CD4-positive, CD25-positive, alpha-beta regulatory T cell (primary cell): Measurements from ENCODE around the gene PLA2G6. TPM values are rescaled to one million over a fixed set of nuclear protein-coding genes. Genes with fewer than 3 reads are reported as not detected.

ENCODE experiments used
- ATAC-seq, 2 donors: fragments of 150-1000 bp; cut with Tn5 transposase; one replicate each; pipeline ENCODE4 v1.10.0; 2021; ENCODE audit warnings: low read depth in 2 of 2, moderate number of reproducible peaks in 2 of 2, moderate library complexity in 1 of 2
- DNase-seq, 3 donors: peaks; one replicate each; pipeline versions ENCODE4 v3.0.0 to v3.0.0-alpha.2; 2012 to 2022; ENCODE audit warnings: mixed read lengths in 1 of 3
- H3K27ac ChIP-seq: one replicate; pipeline ENCODE4 v1.7.0; 2013; ENCODE audit warnings: mild to moderate bottlenecking, low read length; ENCODE audit not compliant: insufficient read depth, poor library complexity, severe bottlenecking
- H3K27me3 ChIP-seq: one replicate; pipeline ENCODE4 v1.7.0; 2013; ENCODE audit warnings: low read length; ENCODE audit not compliant: control insufficient read depth, insufficient read depth
- H3K36me3 ChIP-seq: one replicate; pipeline ENCODE4 v1.7.0; 2013; ENCODE audit warnings: mild to moderate bottlenecking, low read length, moderate library complexity; ENCODE audit not compliant: control insufficient read depth, insufficient read depth
- H3K4me1 ChIP-seq: 2 replicates; pipeline ENCODE4 v1.7.0; 2013; ENCODE audit warnings: mild to moderate bottlenecking, low read length; ENCODE audit not compliant: insufficient read depth, control insufficient read depth, poor library complexity, severe bottlenecking
- H3K4me3 ChIP-seq: one replicate; pipeline ENCODE4 v1.7.0; 2013; ENCODE audit warnings: low read depth, mild to moderate bottlenecking, low read length, moderate library complexity
- H3K9me3 ChIP-seq, 2 experiments: 1 replicate in 1 of 2; 2 replicates in 1 of 2; pipeline ENCODE4 v1.7.0; 2013; ENCODE audit warnings: low read length in 2 of 2, mild to moderate bottlenecking in 1 of 2, moderate library complexity in 1 of 2; ENCODE audit not compliant: control insufficient read depth in 2 of 2
- H3K27ac Mint-ChIP-seq, 3 donors: one replicate each; pipeline ENCODE4 v1.8.0; 2020 to 2022; ENCODE audit warnings: mild to moderate bottlenecking in 3 of 3, mixed read lengths in 3 of 3, moderate library complexity in 2 of 3
- H3K27me3 Mint-ChIP-seq: one replicate; pipeline ENCODE4 v1.8.0; 2022; ENCODE audit warnings: mild to moderate bottlenecking, mixed read lengths
- H3K36me3 Mint-ChIP-seq: one replicate; pipeline ENCODE4 v1.8.0; 2020; ENCODE audit warnings: mixed read lengths
- H3K4me1 Mint-ChIP-seq, 4 donors: one replicate each; pipeline ENCODE4 v1.8.0; 2020 to 2022; ENCODE audit warnings: mixed read lengths in 4 of 4, mild to moderate bottlenecking in 1 of 4
- H3K4me3 Mint-ChIP-seq, 4 donors: one replicate each; pipeline ENCODE4 v1.8.0; 2020 to 2022; ENCODE audit warnings: mild to moderate bottlenecking in 4 of 4, mixed read lengths in 4 of 4, moderate library complexity in 3 of 4
- H3K9me3 Mint-ChIP-seq, 7 donors: one replicate each; pipeline ENCODE4 v1.8.0; 2020 to 2022; ENCODE audit warnings: mixed read lengths in 7 of 7, mild to moderate bottlenecking in 3 of 7, moderate library complexity in 2 of 7
- polyA plus RNA-seq, 4 donors: library from polyadenylated mRNA; unstranded; fragments of 300-500 nt; fragmentation: Illumina TruSeq; gene quantifications; one replicate each; pipeline ENCODE4 v1.2.3, GENCODE V29; 2021
- total RNA-seq: library from RNA; stranded (reverse); gene quantifications from one replicate; pipeline ENCODE4 v1.2.3, GENCODE V29; 2022

The PLA2G6 gene
- total and polyA plus RNA-seq, 5 donors from 2014 or later = 2.6 to 137 (median 5.5) TPM

DNA sequence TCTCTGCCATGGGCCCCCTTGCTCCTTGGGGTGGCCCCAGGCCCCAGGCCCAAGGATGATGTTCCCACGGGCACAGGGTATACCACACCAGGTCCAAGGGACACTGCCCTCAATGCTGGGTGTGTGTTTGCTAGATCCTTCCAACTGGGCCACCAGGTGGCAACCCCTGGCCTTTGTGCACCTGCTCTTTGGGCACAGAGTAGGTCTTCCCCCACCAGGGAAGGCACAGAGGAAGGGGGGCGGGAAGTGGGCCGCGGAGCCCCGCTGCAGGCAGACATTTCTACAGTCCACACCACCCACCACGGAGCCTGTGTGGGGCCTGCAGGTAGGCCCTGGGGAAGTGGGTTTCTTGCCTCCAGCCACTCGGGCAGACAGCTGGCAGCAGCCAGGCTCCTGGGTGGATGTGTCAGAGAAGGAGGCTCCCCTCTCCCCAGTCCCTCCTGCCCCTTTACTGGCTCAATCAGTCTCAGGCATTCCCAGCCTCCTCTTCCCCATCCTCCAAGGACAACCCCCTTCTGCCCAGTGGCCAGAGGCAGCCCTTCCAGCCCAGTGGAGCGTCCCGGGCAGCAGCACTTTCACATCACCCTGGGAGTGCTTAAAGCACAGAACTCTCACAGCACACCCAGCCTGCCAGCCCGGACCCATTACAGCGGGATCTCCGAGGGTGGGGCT is 41.8 kb upstream of the PLA2G6 start:
- Mint-ChIP-seq H3K4me3 (no peak overlapping the region), H3K4me1 (peaks cover 5 to 18% (median 6%) of the 10 kb centered on the region in 4 donors), H3K36me3 (peaks cover 11% of the 10 kb centered on the region), H3K27me3 (no peaks in the 10 kb centered on the region), H3K27ac (no peak overlapping the region), H3K9me3 (no peaks in the 10 kb centered on the region)
- H3K4me1 ChIP-seq = peaks cover 10% of the 10 kb centered on the region
- no peak overlapping the region for H3K4me3 ChIP-seq
- no peaks in the 10 kb centered on the region for H3K27me3 ChIP-seq
- H3K36me3 ChIP-seq = peaks cover 2% of the 10 kb centered on the region
- no peak overlapping the region for H3K27ac ChIP-seq
- DNase-seq (no peak), ATAC-seq (no peak)
- H3K9me3 ChIP-seq = no peaks in the 10 kb centered on the region

- no peak overlapping the region for H3K27ac ChIP-seq
- no peaks in the 10 kb centered on the region for H3K27me3 ChIP-seq
- peaks cover 14% of the 10 kb centered on the region for H3K4me1 ChIP-seq
- ATAC-seq = no peak
- no peaks in the 10 kb centered on the region for H3K9me3 ChIP-seq
- H3K27me3 Mint-ChIP-seq = no peaks in the 10 kb centered on the region
- no peak overlapping the region for H3K27ac Mint-ChIP-seq
- H3K4me1 Mint-ChIP-seq = peaks cover 5 to 24% (median 6%) of the 10 kb centered on the region in 4 donors
- DNase-seq = no peak
- no peaks in the 10 kb centered on the region for H3K9me3 Mint-ChIP-seq
- H3K36me3 Mint-ChIP-seq = peaks cover 11% of the 10 kb centered on the region
- H3K4me3 ChIP-seq = no peak overlapping the region
- H3K36me3 ChIP-seq = peaks cover 2% of the 10 kb centered on the region
- no peak overlapping the region for H3K4me3 Mint-ChIP-seq
Observed at GRCh38 chr22:38222797-38223119, 41.1 kb upstream of the PLA2G6 start.

GRCh38 chr22:38221908-38222796 is 40.5 kb upstream of the PLA2G6 start:
- no peak overlapping the region for H3K27ac Mint-ChIP-seq
- H3K36me3 Mint-ChIP-seq = peaks cover 11% of the 10 kb centered on the region

DNA sequence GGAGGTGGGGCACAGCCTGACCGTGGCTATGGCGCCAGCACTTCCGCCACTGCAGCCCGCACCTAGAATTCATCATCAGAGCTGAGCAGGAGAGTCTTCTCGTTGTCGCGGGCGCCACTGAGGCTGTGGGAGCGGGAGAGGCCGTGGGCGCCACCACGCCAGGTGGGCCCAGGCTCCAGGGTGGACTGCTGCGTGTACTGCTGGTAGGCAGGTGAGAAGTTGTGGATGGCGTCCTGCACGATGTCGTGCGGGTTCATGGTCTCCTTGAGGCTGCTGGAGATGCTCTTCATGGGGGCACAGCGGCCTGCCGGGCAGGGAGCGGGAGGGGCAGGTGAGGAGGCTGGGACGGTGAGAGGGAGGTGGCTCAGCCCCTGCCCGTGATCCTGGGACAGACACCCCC is 39.8 kb upstream of the PLA2G6 start:
- Mint-ChIP-seq H3K36me3 (peaks cover 11% of the 10 kb centered on the region), H3K4me3 (no peak overlapping the region)
- peaks cover 2% of the 10 kb centered on the region for H3K36me3 ChIP-seq

More at GRCh38 chr22:38221908-38222796, 40.5 kb upstream of the PLA2G6 start:
- Histone ChIP-seq H3K36me3 (peaks cover 2% of the 10 kb centered on the region), H3K4me1 (peaks cover 14% of the 10 kb centered on the region), H3K9me3 (no peaks in the 10 kb centered on the region), H3K27ac (no peak overlapping the region), H3K27me3 (no peaks in the 10 kb centered on the region), H3K4me3 (no peak overlapping the region)
- no peaks in the 10 kb centered on the region for H3K9me3 Mint-ChIP-seq
- no peak for ATAC-seq
- H3K4me3 Mint-ChIP-seq = no peak overlapping the region
- no peaks in the 10 kb centered on the region for H3K27me3 Mint-ChIP-seq
- DNase-seq = no peak
- peaks cover 5 to 24% (median 6%) of the 10 kb centered on the region in 4 donors for H3K4me1 Mint-ChIP-seq

GRCh38 chr22:38220653-38221386 is 39.2 kb upstream of the PLA2G6 start:
- DNase-seq = no peak
- Mint-ChIP-seq H3K4me3 (no peak overlapping the region), H3K36me3 (peaks cover 11% of the 10 kb centered on the region), H3K27ac (no peak overlapping the region), H3K4me1 (peaks cover 5 to 24% (median 6%) of the 10 kb centered on the region in 4 donors), H3K27me3 (no peaks in the 10 kb centered on the region), H3K9me3 (no peaks in the 10 kb centered on the region)
- Histone ChIP-seq H3K4me3 (no peak overlapping the region), H3K9me3 (no peaks in the 10 kb centered on the region), H3K27me3 (no peaks in the 10 kb centered on the region), H3K36me3 (peaks cover 2% of the 10 kb centered on the region), H3K27ac (no peak overlapping the region), H3K4me1 (peaks cover 14% of the 10 kb centered on the region)
- ATAC-seq = no peak

More for the DNA sequence above, 39.8 kb upstream of the PLA2G6 start:
- H3K9me3 ChIP-seq = no peaks in the 10 kb centered on the region
- no peaks in the 10 kb centered on the region for H3K27me3 ChIP-seq
- H3K27ac ChIP-seq = no peak overlapping the region
- ATAC-seq (no peak), DNase-seq (no peak)
- H3K4me1 Mint-ChIP-seq = peaks cover 5 to 24% (median 6%) of the 10 kb centered on the region in 4 donors
- peaks cover 14% of the 10 kb centered on the region for H3K4me1 ChIP-seq
- no peaks in the 10 kb centered on the region for H3K27me3 Mint-ChIP-seq
- H3K4me3 ChIP-seq = no peak overlapping the region
- H3K9me3 Mint-ChIP-seq = no peaks in the 10 kb centered on the region
- no peak overlapping the region for H3K27ac Mint-ChIP-seq

DNA sequence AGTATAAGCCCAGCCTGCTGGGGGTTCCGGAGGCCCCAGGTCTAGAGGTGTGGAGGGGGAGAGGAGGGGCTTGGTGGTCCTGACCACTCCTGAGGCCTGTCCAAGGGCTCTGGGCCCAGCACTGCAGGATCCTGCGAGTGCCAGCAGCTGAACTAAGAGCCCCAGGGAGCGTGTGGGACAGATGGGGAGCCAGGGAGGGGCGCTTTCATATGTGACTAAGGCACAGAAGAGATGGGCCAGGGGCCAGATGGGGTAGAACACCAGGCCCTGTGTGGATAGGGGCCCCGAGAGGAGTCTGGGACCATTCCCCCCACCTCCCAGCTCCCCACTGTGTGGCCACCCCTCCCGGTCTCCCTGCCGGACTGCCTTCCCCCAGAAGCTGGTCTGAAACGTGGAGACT is 38.5 kb upstream of the PLA2G6 start:
- Histone ChIP-seq H3K36me3 (no peaks in the 10 kb centered on the region), H3K4me3 (no peak overlapping the region), H3K9me3 (no peaks in the 10 kb centered on the region), H3K4me1 (peaks cover 14% of the 10 kb centered on the region), H3K27me3 (no peaks in the 10 kb centered on the region), H3K27ac (no peak overlapping the region)
- Mint-ChIP-seq H3K4me1 (peaks cover 5 to 24% (median 6%) of the 10 kb centered on the region in 4 donors), H3K36me3 (peaks cover 7% of the 10 kb centered on the region), H3K4me3 (peak overlapping the region in 1 of 4 donors; percentile 32), H3K9me3 (no peaks in the 10 kb centered on the region), H3K27me3 (no peaks in the 10 kb centered on the region), H3K27ac (no peak overlapping the region)
- no peak for DNase-seq
- ATAC-seq = no peak

DNA sequence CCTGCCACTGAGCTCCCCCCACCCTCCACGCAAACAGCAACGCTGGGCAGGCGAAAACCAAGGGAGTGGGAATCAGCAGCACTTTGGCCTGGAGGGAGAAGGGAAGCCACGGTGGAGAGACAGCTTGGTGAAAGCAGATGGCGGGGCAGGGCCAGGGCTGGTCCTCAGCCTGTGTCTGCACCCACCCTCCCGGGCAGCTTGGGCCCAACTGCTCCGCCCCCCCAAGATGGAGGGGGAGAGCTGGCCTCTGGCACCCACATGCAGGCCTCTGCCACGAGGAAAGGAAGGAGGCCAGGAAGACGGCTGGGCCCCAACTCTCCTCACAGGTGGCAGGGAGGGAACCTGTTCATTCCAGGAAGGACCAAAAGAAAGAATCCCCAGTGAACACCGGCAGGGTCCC is 38.0 kb upstream of the PLA2G6 start:
- Mint-ChIP-seq H3K27ac (peak overlapping the region in 2 of 3 donors; percentile 12 to 80), H3K4me1 (peaks cover 5 to 29% (median 7%) of the 10 kb centered on the region in 4 donors), H3K36me3 (peaks cover 7% of the 10 kb centered on the region), H3K4me3 (no peak overlapping the region), H3K27me3 (no peaks in the 10 kb centered on the region), H3K9me3 (no peaks in the 10 kb centered on the region)
- no peak overlapping the region for H3K27ac ChIP-seq
- no peaks in the 10 kb centered on the region for H3K9me3 ChIP-seq
- H3K36me3 ChIP-seq = no peaks in the 10 kb centered on the region
- DNase-seq (no peak), ATAC-seq (no peak)
- peaks cover 14% of the 10 kb centered on the region for H3K4me1 ChIP-seq
- H3K27me3 ChIP-seq = no peaks in the 10 kb centered on the region
- no peak overlapping the region for H3K4me3 ChIP-seq
